NCI-H524 treated with DMSO at 0.1 percent for 48 hours (cell line): ENCODE results near the gene TTC38.

Source experiments
- DNase-seq: peaks from one replicate; lab custom pipeline; 2025; lab: John Stamatoyannopoulos, UW

The TTC38 gene

GRCh38 chr22:46329616-46330015 is 61.8 kb downstream of the TTC38 start:
- DNase-seq = no peak

DNA sequence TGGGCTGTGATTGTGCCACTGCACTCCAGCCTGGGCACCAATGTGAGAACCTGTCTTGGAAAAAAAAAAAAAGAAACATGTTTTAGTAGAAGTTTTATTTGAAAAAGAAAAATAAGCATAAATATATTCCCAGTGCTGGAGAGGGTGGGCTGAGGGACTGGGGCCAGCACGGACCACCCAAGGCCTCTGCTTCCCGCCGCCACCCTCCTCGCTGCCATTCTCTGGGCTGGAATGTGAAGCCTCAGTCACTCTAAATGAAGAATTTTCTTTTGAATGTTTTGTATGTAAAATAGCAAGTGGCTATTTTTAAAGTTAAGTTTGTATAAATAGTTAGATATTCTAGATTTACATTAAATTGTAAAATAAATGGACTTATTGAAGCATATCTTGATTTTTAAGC is 62.6 kb downstream of the TTC38 start:
- no peak for DNase-seq

- DNase-seq = no peak
Measured at GRCh38 chr22:46331496-46331895, 63.7 kb downstream of the TTC38 start.

- peak; percentile 36 for DNase-seq
Measured at GRCh38 chr22:46335201-46336118, 67.7 kb downstream of the TTC38 start, which contains the start of gene TRMU. TRMU (plus strand) TSS chr22:46335714; CDS start chr22:46335765, 51 bp downstream.

DNA sequence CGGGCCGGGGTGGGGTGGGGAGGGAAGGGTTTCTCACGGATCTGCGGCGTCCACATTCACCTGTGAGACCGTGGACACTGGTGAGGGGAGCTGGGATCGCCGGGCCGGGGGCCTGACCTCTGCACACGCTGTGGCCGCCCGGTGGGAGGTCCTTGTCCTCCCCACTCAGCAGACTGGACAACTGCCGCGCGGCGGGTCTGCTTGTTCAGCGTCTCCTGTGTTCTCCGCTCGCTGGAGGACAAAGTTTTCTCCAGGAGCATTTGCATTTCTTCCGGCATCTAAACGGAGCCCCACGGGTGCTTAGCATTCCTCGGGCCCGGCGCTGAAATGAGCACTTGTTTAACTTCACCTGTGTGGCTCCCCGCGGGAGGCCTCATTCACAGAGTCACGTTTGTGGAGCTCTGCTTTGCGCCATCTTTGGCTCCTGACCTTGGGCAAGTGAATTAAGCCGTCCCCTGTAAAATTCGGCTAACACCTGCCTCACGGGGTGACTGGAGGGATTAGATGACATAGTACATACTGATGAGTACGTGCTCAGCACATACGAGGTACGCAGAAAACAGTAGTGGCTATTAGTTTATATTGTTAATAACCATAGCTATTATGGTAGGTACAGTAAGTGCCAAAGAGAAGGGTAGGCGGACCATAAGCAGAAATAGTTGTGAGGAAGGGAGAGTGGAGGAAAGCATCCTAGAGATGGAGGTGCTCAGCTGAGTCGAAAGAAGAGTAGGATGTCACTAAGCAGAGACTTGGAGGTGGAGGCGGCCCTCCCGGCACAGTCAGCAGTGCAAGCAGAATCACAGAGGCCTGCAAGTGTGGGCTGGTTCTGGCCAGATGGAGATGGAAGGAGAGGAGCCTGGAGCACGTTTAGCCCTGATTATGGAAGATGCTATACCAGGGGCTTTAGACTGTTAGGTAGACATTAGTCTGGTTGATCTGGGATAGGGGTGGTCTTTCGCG is 68.6 kb downstream of the TTC38 start:
- no peak for DNase-seq

GRCh38 chr22:46337870-46338269 is 70.1 kb downstream of the TTC38 start:
- DNase-seq = no peak

DNA sequence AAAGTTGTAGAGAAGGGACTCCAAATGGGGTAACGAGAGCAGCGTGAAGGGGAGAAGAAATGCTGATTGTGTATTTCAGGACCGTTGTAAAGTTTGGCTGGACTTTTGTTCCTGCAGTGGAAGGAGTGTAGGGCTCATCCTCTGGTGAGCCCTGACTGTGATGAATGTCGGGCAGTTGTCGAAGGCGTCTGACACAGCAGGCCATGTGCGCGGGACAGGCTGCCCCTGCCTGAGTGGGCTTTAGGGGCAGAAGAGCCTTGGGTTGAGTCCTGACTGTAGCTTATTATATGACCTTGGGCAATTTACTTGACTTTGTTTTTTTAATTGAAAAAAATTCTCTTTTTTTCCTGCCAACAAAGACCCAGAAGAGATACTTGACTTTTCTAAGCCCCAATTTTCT is 70.8 kb downstream of the TTC38 start:
- DNase-seq = no peak

DNA sequence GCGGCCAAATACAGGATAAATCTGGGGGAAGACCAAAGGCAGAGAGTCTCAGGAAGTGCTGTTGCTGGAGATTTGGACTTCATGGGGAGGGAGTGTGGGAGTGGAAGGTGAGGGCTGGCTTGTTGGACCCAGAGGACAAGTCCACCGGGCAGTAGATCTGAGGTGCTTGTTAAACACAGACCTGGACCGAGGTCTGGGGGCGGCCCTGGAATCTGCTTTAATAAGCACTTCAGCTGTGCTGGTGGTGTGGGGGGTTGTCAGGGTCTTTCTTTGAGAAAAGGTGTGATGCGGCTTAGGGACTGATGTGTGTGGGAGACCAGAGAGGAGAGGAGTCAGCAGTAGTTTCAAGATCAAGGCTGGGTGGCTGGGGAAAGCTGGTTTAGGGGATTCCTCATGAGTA is 72.1 kb downstream of the TTC38 start:
- no peak for DNase-seq

- no peak for DNase-seq
Measured at GRCh38 chr22:46340676-46341075, 72.9 kb downstream of the TTC38 start.
